Astrocyte of the cerebellum (primary cell): ENCODE data around the gene RPS10.

ENCODE experiments used
- DNase-seq: peaks from one replicate; pipeline ENCODE4 v3.0.0-alpha.2; 2011; ENCODE audit warnings: low read depth
- H3K4me3 ChIP-seq: 2 replicates; pipeline ENCODE4 v1.5.1; 2011; ENCODE audit warnings: mild to moderate bottlenecking, low read depth, low read length, moderate library complexity
- CTCF ChIP-seq: IDR thresholded peaks from 2 replicates; pipeline ENCODE4 v1.5.1; 2012; ENCODE audit warnings: low read length, low read depth, moderate library complexity, mild to moderate bottlenecking; ENCODE audit errors: missing control alignments
- in situ Hi-C: cut with HindIII; loops from 2 replicates; pipeline ENCODE4 v1.10.0; 2017; ENCODE audit warnings: low sequenced_read_pairs

The RPS10 gene

GRCh38 chr6:34451192-34451591 lies 25.3 kb upstream of the RPS10 start:
- in situ Hi-C loops = no loop called here
- H3K4me3 ChIP-seq = no peak overlapping the region
- no peak for TF ChIP-seq CTCF
- no peak for DNase-seq

DNA sequence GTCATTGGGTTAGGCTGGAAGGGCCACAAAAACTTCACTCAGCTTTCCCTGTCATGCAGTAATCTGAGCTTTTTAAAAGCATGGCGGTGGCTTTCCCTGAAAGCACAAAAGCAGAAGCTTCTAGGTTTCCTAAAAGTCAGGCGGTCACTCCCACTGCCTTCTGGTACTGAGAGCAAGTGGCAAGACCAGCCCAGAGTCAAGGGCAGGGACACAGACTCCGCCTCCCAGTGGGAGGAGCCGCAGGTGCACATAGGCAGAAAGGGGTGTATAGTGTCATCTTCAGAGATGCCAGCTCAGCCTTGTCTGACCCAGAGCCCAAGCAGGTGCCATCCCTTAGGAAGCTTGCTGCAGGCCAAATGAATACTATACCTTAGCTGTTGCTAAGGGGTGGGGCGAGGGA lies 22.0 kb upstream of the RPS10 start:
- H3K4me3 ChIP-seq = no peak overlapping the region
- TF ChIP-seq CTCF = no peak
- no peak for DNase-seq
- in situ Hi-C loops = loop anchor here (5.0 kb wide), 2 partner anchors 64 to 149 kb away; no protein-coding TSS in a partner anchor

- in situ Hi-C loops = loop anchor here (5.0 kb wide), 2 partner anchors 65 to 150 kb away; no protein-coding TSS in a partner anchor
- no peak for DNase-seq
- H3K4me3 ChIP-seq = no peak overlapping the region
- no peak for TF ChIP-seq CTCF
Observed at GRCh38 chr6:34447386-34447785, 21.5 kb upstream of the RPS10 start.

- in situ Hi-C loops = loop anchor here (5.0 kb wide), 2 partner anchors 67 to 152 kb away; no protein-coding TSS in a partner anchor
- TF ChIP-seq CTCF = no peak
- no peak for DNase-seq
- H3K4me3 ChIP-seq = no peak overlapping the region
Observed at GRCh38 chr6:34445313-34445860, 19.5 kb upstream of the RPS10 start.

DNA sequence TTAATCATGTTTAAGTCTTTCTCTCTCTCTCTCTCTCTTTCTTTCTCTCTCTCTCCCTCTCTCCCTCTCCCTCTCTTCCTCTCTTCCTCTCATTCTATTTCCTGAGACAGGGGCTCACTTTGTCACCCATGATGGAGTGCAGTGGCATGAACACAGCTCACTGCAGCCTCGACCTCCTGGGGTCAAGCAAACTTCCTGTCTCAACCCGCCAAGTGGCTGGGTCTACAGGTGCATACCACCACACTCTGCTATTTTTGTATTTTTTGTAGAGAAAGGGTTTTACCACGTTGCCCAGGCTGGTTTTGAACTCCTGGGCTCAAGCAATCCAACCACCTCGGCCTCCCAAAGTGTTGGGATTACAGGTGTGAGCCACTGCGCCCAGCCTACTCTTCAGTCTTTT lies 15.7 kb upstream of the RPS10 start:
- no peak for TF ChIP-seq CTCF
- no peak for DNase-seq
- H3K4me3 ChIP-seq = no peak overlapping the region
- in situ Hi-C loops = no loop called here

DNA sequence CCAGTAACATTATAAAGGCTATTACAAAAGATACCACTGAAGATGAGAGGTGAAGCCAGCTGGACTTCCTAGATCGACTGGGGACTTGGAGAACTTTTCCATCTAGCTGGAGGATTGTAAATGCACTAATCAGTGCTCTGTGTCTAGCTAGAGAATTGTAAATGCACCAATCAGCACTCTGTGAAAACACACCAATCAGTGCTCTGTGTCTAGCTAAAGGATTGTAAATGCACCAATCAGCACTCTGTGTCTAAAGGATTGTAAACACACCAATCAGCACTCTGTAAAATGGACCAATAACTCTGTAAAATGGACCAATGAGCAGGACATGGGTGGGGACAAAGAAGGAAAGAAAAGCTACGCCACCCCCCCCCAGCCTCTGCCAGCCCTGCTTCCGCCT lies 13.6 kb upstream of the RPS10 start:
- in situ Hi-C loops = no loop called here
- DNase-seq = no peak
- no peak for TF ChIP-seq CTCF
- H3K4me3 ChIP-seq = no peak overlapping the region
